GM12801 (cell line): ENCODE data around the gene DOCK9.

Experiments
- TF ChIP-seq, protein P1 (sequence below): IDR thresholded peaks from one replicate; pipeline ENCODE4 v1.5.1; 2011; ENCODE audit warnings: control low read depth; ENCODE audit not compliant: insufficient read length; ENCODE audit errors: extremely low read depth

Gene DOCK9

GRCh38 chr13:98847780-98848179 is 130.1 kb downstream of the DOCK9 start:
- TF ChIP-seq, protein P1, sequence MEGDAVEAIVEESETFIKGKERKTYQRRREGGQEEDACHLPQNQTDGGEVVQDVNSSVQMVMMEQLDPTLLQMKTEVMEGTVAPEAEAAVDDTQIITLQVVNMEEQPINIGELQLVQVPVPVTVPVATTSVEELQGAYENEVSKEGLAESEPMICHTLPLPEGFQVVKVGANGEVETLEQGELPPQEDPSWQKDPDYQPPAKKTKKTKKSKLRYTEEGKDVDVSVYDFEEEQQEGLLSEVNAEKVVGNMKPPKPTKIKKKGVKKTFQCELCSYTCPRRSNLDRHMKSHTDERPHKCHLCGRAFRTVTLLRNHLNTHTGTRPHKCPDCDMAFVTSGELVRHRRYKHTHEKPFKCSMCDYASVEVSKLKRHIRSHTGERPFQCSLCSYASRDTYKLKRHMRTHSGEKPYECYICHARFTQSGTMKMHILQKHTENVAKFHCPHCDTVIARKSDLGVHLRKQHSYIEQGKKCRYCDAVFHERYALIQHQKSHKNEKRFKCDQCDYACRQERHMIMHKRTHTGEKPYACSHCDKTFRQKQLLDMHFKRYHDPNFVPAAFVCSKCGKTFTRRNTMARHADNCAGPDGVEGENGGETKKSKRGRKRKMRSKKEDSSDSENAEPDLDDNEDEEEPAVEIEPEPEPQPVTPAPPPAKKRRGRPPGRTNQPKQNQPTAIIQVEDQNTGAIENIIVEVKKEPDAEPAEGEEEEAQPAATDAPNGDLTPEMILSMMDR = no peak

- TF ChIP-seq, protein P1 = no peak
Observed at GRCh38 chr13:98846986-98847385, 130.9 kb downstream of the DOCK9 start.

DNA sequence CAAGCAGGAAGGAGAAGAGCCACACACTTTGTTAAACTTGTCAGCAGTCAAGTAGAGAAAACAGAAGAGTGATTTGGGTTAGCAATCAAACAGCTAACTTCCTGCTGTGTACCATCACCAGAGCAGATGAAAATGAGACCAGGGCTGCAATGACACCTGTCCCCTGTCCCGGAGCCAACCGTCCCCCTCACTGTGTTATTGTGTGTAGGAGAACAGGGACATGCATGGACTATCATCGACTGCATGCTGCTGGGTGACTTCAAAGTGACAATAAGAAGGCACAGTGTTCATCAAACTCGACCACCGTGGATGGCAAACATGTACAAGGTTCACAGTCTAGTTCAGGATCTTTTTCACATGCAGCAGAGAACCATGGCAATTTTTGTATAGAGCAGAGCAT is 131.3 kb downstream of the DOCK9 start:
- TF ChIP-seq, protein P1 = no peak

GRCh38 chr13:98845742-98846141 is 132.1 kb downstream of the DOCK9 start:
- TF ChIP-seq, protein P1 = no peak

DNA sequence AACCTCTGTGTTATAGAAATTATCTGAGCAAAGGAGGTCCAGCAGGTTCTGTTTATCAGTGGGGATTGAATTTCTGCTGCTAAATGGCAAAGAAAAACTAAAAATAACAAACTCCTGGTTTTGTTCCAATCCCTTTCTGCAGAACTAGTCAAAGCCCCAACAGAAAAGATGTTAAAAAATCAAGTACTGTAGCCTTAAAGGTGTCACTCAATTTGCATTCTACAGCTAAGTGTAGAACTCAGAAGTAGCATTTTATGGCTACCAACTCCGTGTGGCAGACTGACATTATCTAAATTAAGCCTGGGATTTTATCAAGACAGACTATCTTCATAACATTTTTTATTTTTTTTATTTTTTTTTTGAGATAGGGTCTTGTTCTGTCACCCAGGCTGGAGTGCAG is 133.8 kb downstream of the DOCK9 start:
- TF ChIP-seq, protein P1 = no peak

GRCh38 chr13:98843482-98843877 is 134.4 kb downstream of the DOCK9 start:
- TF ChIP-seq, protein P1 = no peak

GRCh38 chr13:98842858-98843481 is 134.9 kb downstream of the DOCK9 start:
- TF ChIP-seq, protein P1 = no peak

GRCh38 chr13:98842070-98842469 is 135.8 kb downstream of the DOCK9 start:
- TF ChIP-seq, protein P1 = no peak
